ENCODE measurements around the gene EFHB. TPM values are rescaled to one million over a fixed set of nuclear protein-coding genes. Genes with fewer than 3 reads are reported as not detected.
"Not testable (repeated sequence)": the region's sequence is repeated elsewhere in the genome, so short reads cannot be mapped to it uniquely, and the experiment has no call there.

EFHB gene
- total RNA-seq, 1 donor from 2014 or later = 0.37 TPM

DNA sequence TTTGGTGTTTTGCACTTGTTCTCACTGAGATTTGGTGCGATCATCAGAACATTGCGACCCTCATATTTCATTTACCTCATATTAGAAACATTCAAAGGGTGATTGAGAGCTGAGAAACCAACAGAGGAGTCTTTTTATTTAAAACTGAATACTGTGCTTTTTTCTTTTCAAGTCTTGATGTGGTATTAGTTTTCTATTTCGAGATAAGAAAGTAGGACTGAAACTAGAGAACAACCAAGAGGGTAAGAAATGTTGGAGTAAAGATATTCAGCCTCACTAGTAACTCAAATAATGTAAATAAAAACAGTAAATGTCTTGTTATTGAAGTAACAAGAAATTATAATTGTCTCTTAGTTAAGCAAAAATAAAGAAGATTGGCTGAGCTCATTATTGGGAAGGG lies 26.5 kb downstream of the EFHB start:
- H3K36me3 Mint-ChIP-seq (ENCODE audit: low read depth) = peaks cover 4% of the 10 kb centered on the region
- H3K27me3 Mint-ChIP-seq (ENCODE audit: low read depth) = no peaks in the 10 kb centered on the region
- no peak overlapping the region for H3K27ac Mint-ChIP-seq (ENCODE audit: unreplicated experiment)
- TF ChIP-seq, protein P1, sequence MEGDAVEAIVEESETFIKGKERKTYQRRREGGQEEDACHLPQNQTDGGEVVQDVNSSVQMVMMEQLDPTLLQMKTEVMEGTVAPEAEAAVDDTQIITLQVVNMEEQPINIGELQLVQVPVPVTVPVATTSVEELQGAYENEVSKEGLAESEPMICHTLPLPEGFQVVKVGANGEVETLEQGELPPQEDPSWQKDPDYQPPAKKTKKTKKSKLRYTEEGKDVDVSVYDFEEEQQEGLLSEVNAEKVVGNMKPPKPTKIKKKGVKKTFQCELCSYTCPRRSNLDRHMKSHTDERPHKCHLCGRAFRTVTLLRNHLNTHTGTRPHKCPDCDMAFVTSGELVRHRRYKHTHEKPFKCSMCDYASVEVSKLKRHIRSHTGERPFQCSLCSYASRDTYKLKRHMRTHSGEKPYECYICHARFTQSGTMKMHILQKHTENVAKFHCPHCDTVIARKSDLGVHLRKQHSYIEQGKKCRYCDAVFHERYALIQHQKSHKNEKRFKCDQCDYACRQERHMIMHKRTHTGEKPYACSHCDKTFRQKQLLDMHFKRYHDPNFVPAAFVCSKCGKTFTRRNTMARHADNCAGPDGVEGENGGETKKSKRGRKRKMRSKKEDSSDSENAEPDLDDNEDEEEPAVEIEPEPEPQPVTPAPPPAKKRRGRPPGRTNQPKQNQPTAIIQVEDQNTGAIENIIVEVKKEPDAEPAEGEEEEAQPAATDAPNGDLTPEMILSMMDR (IDR thresholded peaks at IDR 0.05) = no peak
- no peak for DNase-seq (ENCODE audit: low spot score)
- no peaks in the 10 kb centered on the region for H3K4me1 Mint-ChIP-seq (ENCODE audit: low read depth)
- peaks cover 15% of the 10 kb centered on the region for H3K9me3 Mint-ChIP-seq (ENCODE audit: low read depth)
- H3K4me3 Mint-ChIP-seq (ENCODE audit: unreplicated experiment) = no peak overlapping the region

DNA sequence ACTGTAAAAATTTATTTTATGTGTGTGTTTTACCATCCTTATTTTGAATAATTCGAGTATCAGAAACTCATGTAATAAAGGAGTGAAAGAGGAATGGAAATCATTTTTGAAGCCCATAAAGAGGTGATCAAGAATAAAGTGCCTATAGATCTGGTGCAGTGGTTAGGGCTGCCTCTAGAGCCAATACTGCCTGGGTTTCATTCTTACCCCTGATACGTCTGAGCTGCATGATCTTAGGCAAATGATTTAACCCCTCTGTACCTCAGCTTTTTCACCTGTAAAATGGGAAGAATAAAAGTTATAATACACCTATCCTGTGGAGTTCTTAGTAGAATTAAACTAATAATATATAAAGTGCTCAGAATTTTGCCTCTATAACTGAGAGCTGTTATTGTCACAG lies 30.4 kb downstream of the EFHB start:
- H3K27ac Mint-ChIP-seq (ENCODE audit: unreplicated experiment) = no peak overlapping the region
- H3K9me3 Mint-ChIP-seq (ENCODE audit: low read depth) = peaks cover 2% of the 10 kb centered on the region
- no peaks in the 10 kb centered on the region for H3K36me3 Mint-ChIP-seq (ENCODE audit: low read depth)
- H3K4me1 Mint-ChIP-seq (ENCODE audit: low read depth) = peaks cover 4% of the 10 kb centered on the region
- no peak for DNase-seq (ENCODE audit: low spot score)
- TF ChIP-seq, protein P1 (IDR thresholded peaks at IDR 0.05) = no peak
- no peaks in the 10 kb centered on the region for H3K27me3 Mint-ChIP-seq (ENCODE audit: low read depth)
- H3K4me3 Mint-ChIP-seq (ENCODE audit: unreplicated experiment) = no peak overlapping the region

DNA sequence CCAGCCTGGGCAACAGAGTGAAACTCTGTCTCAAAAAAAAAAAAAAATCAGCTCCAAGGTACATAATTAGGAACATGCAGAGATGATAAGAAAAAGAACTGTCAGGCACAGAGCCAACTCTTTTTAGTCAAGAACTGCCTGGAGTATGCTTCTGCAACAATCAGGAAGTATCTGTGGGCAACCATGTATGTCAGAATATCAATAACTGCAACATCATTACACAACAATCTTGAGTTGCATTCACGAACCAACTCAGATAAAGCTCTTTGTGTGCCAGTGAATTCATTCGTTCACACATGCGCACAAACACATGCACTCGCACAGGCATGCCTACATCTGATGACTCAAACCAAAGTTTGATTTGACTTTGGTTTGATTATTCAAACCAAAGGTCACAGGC lies 32.1 kb downstream of the EFHB start:
- H3K9me3 Mint-ChIP-seq (ENCODE audit: low read depth) = peaks cover 2% of the 10 kb centered on the region
- H3K36me3 Mint-ChIP-seq (ENCODE audit: low read depth) = no peaks in the 10 kb centered on the region
- TF ChIP-seq, protein P1 (IDR thresholded peaks at IDR 0.05) = no peak
- peaks cover 11% of the 10 kb centered on the region for H3K4me1 Mint-ChIP-seq (ENCODE audit: low read depth)
- no peak overlapping the region for H3K4me3 Mint-ChIP-seq (ENCODE audit: unreplicated experiment)
- H3K27me3 Mint-ChIP-seq (ENCODE audit: low read depth) = no peaks in the 10 kb centered on the region
- no peak for DNase-seq (ENCODE audit: low spot score)
- H3K27ac Mint-ChIP-seq (ENCODE audit: unreplicated experiment) = no peak overlapping the region

DNA sequence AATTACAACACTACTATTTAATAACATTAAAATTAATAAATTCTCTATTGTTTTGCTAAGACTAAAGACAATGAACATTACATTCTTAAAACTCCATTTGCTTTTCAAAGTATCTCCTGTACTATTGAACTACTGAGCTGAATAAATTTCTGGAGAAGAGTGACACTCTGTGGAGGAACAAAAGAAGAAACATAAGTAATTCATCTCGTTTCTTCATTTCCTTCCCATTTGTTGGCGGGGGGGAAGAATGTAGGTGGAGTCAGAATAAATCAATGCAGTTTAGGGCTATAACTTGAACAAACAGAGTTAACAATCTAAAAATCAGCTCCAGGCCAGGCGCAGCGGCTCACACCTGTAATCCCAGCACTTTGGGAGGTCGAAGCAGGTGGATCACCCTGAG lies 32.7 kb downstream of the EFHB start:
- no peaks in the 10 kb centered on the region for H3K27me3 Mint-ChIP-seq (ENCODE audit: low read depth)
- H3K27ac Mint-ChIP-seq (ENCODE audit: unreplicated experiment) = no peak overlapping the region
- TF ChIP-seq, protein P1 (IDR thresholded peaks at IDR 0.05) = peak; percentile 58
- H3K9me3 Mint-ChIP-seq (ENCODE audit: low read depth) = no peaks in the 10 kb centered on the region
- no peaks in the 10 kb centered on the region for H3K36me3 Mint-ChIP-seq (ENCODE audit: low read depth)
- peaks cover 11% of the 10 kb centered on the region for H3K4me1 Mint-ChIP-seq (ENCODE audit: low read depth)
- no peak for DNase-seq (ENCODE audit: low spot score)
- H3K4me3 Mint-ChIP-seq (ENCODE audit: unreplicated experiment) = no peak overlapping the region

DNA sequence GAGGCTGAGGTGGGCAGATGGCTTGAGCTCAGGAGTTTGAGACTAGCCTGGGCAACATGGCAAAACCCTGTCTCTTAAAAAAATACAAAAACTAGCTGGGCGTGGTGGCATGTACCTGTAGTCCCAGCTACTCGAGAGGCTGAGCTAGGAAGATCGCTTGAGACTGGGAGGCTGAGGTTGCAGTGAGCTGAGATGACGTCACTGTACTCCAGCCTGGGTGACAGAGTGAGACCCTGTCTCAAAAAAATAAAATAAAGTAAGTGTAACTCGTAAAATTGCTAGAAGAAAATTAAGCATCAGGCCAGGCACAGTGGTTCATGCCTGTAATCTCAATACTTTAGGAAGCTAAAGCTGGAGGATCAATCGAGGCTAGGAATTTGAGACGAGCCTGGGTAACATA lies 34.2 kb downstream of the EFHB start:
- not testable (repeated sequence) for H3K9me3 Mint-ChIP-seq (ENCODE audit: low read depth); H3K27ac Mint-ChIP-seq (ENCODE audit: unreplicated experiment); H3K27me3 Mint-ChIP-seq (ENCODE audit: low read depth); DNase-seq (ENCODE audit: low spot score); H3K36me3 Mint-ChIP-seq (ENCODE audit: low read depth); H3K4me3 Mint-ChIP-seq (ENCODE audit: unreplicated experiment)
- H3K4me1 Mint-ChIP-seq (ENCODE audit: low read depth) = peaks cover 11% of the 10 kb centered on the region

DNA sequence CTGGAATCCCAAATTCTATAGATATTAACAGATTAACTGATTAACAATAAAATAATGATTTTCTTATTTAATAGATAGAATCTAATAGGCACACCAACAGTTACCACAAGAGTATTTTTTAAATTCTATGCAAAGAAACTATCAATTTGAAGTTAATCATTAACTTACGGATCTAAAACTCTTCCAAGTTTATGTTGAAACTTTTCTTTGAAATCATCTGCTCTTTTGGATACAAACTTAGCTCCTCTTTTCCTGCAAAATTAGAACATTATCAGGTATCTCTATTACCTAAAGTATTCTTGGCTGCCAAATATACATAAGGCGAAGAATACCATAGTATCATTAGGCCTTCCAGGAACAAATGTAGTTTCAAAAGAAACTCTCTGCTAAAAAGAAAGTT lies 34.8 kb downstream of the EFHB start:
- Mint-ChIP-seq H3K4me1 (ENCODE audit: low read depth) (peaks cover 11% of the 10 kb centered on the region), H3K4me3 (ENCODE audit: unreplicated experiment) (no peak overlapping the region), H3K27me3 (ENCODE audit: low read depth) (no peaks in the 10 kb centered on the region), H3K36me3 (ENCODE audit: low read depth) (no peaks in the 10 kb centered on the region), H3K9me3 (ENCODE audit: low read depth) (no peaks in the 10 kb centered on the region), H3K27ac (ENCODE audit: unreplicated experiment) (no peak overlapping the region)
- TF ChIP-seq, protein P1 (IDR thresholded peaks at IDR 0.05) = no peak
- DNase-seq (ENCODE audit: low spot score) = no peak

Data from chondrocyte (in vitro differentiated cells).